HG03521 (cell line): Measurements from ENCODE around the gene BBX.
"Not testable (repeated sequence)": the region's sequence is repeated elsewhere in the genome, so short reads cannot be mapped to it uniquely, and the experiment has no call there.

Source experiments
- ATAC-seq: cut with Tn5 transposase; IDR thresholded peaks from one replicate; pipeline ENCODE4 v1.9.1; 2021; ENCODE audit warnings: mild to moderate bottlenecking, moderate library complexity; ENCODE audit not compliant: unreplicated experiment

BBX gene

DNA sequence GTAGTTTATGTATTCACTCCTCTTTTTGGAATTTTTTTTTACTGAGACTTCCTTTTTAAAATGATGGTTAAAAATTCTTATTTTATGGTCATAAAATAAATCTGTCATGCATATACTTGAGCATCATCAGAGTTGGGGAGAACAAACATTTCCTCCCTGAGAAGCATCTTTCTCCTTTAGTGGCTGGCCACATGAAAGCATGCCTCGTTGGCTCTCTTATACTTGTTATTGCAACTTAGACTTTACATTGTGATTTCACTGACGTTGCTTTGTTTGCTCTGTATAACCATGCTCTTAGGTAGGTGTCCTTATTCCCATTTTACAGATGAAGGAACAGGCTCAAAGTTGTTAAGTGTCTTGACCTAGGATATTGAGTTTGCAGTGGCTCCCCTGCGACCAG is 18.1 kb downstream of the BBX start:
- no peak for ATAC-seq

DNA sequence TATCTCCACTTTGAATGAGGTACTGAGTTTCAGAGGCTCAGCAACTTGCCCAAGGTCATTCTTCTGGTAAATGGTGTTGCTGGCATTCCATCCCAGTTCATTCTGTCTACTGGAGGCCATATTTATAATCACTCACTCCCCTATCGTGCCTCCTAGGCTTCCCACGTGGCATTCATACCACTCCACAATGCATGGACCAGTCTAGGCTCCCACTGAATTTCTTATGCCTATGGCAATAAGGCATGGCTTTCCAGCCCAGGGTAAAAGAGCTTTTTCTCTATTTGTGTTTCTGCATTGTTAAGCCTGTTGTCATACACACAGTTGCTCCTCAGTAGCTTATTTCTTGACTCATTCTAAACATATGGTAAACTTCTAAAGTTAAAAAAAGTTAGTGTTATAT is 19.9 kb downstream of the BBX start:
- ATAC-seq, result no peak

DNA sequence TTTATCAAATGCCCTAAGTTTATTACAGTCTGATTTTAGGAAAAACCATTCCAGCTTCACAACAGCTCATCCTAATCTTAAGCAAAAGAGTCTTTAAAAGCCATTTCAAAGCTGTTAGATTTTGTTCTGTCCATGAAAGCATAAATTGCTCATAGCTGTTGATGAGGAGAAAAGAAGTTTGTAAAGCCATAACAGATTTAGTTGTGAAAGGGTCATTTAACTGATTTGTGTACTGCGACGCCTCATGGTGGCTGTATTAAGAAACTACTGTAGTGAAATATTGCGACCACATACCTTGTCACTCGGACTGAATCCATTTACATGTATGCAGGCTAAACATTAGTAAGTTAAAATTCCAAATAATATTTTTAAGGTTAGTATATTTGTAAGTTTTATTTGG is 20.9 kb downstream of the BBX start:
- no peak for ATAC-seq

DNA sequence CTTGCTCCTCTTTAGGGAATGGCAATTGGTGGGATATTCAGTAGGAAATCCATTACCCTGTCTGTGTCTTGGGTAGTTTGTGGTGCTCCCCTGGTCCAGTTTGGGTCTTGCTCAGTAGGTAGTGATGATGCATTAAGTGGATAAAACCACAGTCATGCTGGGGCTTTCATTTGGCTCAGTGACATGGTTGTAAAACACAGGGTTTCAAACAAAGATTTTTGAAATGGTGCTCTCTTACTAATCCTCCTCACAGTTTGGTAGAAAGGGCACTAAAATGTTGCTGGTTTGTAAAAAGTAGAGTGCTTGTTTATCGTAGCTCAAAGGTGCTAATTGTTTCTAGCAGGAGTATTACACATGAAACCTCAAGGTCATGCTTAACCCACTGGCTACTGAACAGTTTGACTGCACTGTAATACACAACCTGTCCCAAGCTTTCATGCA is 22.9 kb downstream of the BBX start:
- no peak for ATAC-seq

DNA sequence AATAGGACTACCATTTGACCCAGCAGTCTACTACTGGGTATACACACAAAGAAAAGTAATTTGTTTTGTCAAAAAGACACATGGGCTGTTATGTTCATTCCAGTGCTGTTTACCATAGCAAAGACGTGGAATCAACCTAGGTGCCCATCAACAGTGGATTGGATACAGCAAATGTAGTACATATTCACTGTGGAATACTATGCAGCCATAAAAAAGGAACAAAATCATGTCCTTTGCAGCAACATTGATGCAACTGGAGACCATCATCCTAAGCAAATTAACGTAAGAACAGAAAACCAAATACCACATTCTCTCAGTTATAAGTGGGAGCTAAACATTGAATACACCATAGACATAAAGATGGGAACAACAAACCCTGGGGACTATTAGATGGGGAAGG is 25.8 kb downstream of the BBX start:
- ATAC-seq, result no peak

DNA sequence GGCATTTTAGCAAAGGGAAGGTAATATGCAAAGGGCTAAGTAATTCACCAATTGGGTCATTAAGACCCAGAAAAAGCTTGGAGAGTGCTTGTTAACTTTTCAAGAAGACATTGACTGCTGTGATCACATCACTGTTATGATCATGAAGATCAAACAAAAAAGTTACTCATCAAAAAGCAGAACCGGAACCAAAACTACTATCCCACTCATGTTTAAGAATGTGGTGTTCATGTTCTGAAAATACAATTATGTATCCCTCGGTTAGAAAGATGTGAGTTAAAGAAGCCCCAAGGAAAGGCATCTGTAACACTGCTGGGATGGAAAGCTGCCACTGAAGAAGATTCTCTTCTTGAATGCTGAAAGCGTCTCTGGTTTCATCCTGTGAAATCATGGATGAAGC is 32.6 kb downstream of the BBX start:
- ATAC-seq, result no peak

DNA sequence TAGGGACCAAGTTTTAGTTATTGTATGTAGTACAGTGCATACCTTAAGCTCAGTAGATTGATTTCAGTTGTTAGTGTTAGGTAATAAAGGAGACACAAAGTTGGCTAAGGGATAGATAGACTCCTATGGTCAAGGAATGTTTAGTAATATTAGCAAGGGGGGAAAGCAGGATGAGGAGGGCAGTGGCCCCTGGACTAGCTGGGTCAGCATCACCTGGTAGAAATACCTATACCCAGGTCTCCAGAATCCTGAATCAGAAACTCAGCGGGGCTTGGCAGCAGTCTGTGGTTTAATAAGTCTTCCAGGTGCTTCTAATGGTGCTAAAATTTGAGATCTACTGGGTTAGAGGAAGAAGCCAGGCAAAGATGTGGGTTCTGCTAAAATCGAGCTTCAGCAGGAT is 35.0 kb downstream of the BBX start:
- ATAC-seq, result no peak

DNA sequence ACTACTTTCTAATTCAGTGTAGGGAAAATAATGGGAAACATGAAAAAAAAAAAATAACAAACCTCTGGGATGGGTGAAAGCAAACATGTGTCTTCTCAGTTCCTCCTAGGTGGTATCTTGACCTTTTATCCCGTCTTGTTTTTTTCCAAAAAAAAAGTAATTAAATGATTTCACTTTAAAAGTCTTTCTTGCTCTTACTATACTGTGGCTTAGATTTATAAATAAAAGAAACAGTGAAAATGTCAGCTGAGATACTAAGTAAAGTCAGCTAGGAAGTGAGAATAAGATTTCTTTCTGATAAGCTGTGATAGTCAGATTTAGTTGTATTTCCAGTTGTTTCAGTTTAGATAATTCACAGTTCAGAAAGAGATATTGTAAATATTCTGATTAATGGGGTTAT is 37.4 kb downstream of the BBX start:
- ATAC-seq, result no peak

DNA sequence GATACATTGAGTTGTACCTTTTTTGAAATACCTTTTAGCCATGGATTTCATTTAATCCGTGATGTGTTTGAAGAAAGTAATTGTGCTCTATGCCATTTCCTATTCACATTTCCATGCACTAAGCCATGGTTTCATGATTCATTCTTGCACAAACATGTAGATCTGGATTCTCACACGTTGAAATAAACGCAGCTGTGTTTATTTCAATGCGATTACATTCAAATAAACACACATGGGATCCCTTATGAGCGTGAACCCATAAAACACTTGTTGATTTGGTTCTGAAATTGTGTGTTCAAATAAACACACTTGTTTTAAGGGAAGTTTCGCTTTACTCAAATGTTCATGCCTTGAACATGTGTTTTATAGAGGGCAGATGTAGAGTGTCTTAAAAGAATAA is 39.2 kb downstream of the BBX start:
- no peak for ATAC-seq

DNA sequence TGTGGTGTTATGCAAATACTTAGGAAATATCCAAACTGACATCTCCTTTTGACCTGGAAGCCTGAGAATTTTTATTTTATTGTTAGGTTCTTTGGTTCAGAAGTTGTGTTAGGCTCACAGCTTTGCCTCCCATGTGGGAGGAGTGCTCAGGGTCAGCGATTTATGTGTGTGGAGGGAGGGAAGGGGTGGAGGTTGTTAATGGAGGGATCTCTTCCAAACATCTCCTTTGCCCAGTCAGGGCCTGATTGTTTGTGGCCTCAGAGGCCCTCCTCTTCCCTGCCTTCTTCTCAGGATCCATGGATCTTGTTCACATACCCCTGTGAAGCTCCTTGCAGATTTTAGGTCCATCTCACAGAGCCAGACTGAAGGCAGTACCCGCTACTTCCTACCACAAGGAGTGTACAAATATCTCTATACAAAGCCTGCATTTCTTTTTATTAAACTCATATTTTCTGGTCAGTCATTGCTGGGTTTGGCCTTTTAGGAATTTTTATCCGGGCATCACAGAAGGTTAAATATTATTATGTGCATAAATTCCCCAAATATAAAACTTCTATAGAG is 40.3 kb downstream of the BBX start:
- no peak for ATAC-seq

DNA sequence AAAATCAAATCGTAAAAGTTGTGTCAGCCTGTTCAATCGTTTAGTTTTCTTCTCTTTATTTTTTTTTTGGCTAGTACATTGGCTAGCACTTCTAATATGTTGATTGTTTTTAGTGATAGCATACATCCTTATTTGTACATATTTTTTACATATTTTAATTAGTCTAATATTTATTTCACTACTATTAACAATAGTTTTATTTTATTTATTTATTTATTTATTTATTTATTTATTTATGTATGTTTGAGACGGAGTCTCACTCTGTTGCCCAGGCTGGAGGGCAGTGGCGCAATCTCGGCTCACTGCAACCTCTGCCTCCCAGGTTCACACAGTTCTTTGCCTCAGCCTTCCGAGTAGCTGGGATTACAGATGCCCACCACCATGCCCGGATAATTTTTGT is 42.5 kb downstream of the BBX start:
- ATAC-seq, result not testable (repeated sequence)

DNA sequence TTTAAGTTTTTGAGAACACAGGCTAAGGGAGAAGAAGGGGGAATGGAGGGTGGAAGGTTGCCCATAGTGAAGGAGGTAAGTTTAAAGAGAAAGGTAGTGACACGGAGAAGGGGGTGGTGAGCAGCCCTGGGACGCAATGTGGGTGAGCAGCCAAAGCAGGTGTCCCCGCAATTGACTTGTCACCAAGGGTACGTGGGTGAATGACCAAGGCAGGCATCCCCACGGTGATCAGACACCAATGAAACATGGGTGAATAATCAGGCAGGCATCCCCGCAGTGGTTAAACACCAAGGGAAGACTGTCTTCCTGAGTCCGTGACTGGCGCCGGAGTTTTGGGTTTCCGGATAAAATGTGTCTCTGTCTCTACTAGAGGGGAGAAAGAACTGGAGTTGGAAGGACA is 48.3 kb downstream of the BBX start:
- not testable (repeated sequence) for ATAC-seq

DNA sequence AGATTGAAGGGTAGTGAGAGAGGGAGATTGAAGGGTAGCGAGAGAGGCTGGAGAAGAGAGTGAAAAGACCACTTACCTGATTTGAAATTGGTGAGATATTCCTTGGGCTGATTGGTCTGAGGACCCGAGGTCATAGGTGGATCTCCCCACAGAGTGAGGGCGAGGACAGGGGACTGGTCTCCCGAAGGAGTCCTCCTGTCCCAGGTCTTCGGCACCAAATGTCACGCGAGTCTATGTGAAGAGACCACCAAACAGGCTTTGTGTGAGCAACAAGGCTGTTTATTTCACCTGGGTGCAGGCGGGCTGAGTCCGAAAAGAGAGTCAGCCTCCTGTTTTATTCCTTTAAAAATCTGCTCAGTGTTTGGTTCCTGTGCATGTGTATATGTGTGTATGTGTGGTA is 48.7 kb downstream of the BBX start:
- not testable (repeated sequence) for ATAC-seq

DNA sequence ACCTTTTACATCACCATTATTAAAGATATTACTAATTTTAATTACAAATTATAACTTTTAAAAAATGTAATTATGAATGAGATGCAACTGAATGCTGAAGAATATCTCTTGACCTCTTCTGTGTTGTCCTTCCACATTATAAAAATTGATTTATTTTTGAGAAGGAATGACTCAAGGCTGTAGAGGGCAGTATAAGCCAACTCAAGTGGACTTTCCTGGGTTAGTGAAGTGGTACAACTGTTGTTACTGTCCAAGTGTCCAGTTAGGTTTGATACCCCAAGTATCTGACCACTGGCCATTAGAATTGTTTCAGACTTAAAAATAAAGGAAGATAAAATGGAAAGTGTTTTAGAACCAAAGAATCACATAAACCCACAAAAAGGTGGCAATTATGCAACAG is 51.9 kb downstream of the BBX start:
- peak; percentile 64 for ATAC-seq

DNA sequence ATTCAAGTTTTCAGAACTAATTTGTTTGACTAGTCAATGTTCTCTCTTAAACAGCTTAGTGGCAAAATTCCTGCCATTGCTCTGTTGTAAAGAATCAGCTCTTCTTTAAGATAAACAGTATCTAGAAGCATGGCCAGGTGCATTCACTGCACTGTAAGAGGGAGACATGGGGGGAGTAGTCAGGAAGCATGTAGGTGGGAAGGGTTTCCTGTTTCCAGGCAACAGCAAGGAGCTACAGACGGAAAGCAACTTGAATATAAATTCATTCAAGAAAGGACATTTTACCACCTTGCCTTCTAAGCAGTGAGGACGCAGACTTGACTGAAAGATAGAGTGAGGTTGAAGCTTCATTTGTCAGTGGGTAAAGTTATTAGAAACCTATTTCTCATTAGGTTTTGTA is 55.3 kb downstream of the BBX start:
- ATAC-seq, result no peak

DNA sequence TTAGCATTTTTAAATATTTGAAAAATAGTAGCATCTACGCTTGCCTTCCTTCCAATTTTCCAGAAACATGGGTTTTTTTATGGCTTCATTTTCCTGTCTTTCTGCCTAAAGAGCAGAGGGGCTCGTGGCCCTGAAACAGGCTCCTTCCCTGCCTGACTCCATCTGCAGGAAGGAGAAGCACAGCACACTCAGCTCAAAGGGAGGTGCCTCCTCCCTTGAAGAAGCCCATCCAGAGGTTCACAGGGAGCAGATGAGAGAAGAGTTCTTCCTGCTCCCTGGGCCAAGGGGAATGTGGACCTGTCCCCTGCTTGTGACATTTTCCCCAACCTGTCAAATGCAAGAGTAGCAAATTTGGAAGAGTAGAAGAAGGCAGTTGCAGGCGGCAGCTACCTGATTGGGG is 55.8 kb downstream of the BBX start:
- ATAC-seq, result no peak

DNA sequence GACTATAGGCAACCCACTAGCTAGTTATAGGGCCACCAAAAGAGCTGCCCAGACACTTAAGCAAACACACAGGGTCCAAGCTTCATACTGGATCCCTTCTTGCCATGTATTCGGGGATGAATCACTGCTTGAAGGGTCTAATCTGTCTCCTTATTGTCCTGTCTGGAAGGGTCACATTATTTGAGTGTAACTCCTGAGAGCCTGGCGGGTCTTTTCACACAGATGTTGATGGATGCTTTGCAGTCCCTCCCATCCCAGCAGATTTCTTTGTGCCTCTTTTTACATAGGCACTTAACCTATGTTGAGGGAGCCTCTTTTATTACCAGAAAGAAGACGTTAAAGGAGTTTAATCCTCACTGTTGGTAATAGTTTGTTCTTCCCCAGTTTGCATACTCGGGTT is 56.6 kb downstream of the BBX start:
- no peak for ATAC-seq

DNA sequence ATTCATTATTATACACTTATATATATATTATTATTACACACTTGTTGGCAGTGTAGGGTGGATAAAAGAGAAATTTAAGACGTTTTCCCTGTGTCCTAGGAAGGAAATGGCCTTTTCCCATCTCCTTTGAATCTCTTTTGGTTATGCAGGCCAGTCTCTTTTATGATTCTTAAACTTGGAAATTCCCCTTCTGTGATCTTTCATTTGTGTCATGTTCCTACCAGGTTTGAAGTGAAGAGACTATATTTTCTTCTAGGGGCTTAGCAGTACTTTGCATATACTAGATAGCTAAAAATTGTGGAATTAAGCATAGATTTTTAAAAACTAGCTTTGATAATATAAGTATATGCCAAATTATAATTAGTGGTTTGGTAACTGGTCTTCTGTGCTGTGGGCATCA is 58.5 kb downstream of the BBX start:
- ATAC-seq, result no peak

DNA sequence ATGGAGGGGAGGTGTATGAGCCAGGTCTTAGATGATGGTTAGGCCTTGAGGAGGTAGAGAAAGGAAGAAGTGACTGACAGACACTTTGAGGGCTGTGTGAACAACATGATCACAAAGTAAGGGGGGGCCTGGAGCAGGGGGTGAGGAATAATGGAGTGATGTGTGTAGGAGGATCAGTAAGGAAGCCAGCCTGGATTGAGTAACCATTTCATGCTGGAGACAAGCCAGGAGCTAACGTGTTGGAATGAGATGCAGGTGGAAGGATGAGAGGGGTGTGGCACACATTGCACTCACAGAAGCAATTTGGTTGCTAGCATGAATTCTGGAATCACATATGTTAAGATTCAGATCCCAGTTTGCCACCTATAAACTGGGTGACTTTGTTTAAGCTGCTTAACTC is 65.5 kb downstream of the BBX start:
- no peak for ATAC-seq

DNA sequence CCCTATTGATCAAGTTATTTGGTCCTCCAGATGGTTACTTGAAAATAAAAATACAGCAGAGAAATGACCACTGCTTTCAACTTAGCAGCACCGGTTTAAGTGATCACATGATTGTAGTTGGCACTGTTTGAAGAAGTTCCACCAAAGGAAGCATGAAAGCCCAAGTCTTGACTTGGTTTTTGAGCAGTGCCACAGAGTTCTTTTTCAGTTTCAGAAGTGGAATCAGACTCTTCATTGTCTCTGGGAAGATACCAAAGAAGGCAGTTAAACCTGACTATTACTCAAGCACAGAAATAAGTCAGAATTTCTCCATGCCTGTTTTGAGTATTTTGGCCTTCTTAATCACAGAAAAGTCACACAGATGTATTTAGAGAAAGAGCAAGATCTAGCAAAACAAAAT is 66.7 kb downstream of the BBX start:
- no peak for ATAC-seq

DNA sequence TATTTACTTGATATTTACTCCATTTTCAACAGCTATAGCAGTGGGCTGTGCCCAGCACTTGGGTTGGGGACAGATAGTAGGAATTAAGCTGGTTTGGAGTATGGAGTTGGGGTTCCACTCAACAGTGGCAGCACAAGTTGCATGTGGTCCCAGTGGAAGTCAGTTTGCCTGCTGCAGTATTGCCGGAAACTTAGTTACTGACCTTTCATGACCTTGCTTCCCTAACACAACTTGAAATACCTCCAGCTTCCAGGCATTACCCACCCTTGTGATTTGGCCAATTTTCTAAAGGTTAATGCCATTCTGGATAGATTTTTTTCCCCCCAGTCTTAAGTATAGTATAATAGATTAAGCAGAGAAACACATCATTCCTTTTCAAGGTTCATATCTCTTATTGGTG is 68.0 kb downstream of the BBX start:
- no peak for ATAC-seq

DNA sequence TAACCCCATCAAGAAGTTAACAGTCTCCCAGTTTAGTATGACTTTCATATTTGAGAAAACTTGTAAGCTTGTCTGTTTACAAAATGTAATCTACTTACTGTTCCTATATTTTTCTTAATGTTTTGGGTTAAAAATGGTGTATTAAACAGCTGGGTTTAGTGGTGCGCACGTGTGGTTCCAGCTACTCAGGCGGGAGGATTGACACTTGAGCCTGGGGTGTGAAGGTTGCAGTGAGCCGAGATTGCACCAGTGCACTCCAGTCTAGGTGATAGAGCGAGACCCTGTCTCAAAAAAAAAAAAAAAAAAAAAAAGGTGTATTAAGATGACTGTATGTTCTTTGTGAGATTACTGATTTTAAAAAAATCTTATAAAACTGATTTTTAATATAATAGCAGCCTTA is 69.3 kb downstream of the BBX start:
- ATAC-seq, result no peak

DNA sequence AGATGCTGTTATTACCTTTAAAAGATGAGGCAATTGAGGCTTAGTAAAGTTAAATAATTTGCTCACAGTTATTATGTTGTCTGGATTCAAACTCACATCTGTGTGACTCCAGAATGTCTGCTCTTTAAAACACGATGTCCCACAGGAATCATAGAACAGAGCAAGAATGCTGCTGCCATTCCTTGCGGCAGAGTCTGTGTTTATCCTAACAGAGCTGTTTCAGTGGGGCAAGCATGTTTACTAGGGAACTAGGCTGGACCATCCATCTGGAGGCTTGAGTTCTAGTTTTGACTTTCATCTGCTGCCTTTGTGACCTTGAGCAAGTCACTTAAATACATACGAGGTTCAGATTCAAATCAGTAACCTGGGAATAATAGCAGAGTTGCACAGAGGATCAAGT is 72.1 kb downstream of the BBX start:
- no peak for ATAC-seq

DNA sequence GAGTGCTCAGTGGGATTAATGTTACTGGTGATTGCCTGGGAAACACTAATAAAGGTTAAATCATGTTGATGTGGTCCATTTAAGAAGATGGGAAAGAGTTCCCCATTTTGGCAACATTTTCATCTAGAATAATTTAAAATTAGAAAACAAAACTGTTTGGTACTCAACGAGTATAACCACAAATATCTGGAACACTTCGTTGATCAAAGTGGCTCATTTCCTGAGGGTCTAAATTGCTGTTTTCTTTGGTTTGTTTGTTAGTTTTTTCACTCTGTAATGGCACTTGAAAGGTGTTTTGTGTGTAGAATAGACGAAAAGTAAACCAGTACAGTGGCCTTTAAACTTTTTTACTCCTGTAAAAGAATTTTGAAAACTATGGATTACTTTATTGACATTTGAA is 73.9 kb downstream of the BBX start:
- no peak for ATAC-seq
